NB4 (cell line): ENCODE results near the gene FDX2.
"Not testable (repeated sequence)": the region's sequence is repeated elsewhere in the genome, so short reads cannot be mapped to it uniquely, and the experiment has no call there.

Experiments used
- CTCF ChIP-seq: IDR thresholded peaks from one replicate; pipeline ENCODE4 v1.5.1; 2012; ENCODE audit warnings: low read depth, low read length
- MAX ChIP-seq: IDR thresholded peaks from 2 replicates; pipeline ENCODE4 v1.6.1; 2011; ENCODE audit warnings: low read depth, low read length
- POLR2A ChIP-seq: IDR thresholded peaks from 2 replicates; pipeline ENCODE4 v1.6.1; 2011; ENCODE audit warnings: mild to moderate bottlenecking; ENCODE audit not compliant: insufficient read length; ENCODE audit errors: extremely low read depth

GRCh38 chr19:10336725-10337124 is 20.9 kb upstream of the FDX2 start:
- not testable (repeated sequence) for TF ChIP-seq CTCF, MAX, POLR2A
